ENCODE data around the gene CARMIL1.

CARMIL1 gene

GRCh38 chr6:25536781-25537180 is 257.6 kb downstream of the CARMIL1 start:
- no peak for DNase-seq

- no peak for DNase-seq
Observed at GRCh38 chr6:25537349-25538018, 258.3 kb downstream of the CARMIL1 start.

GRCh38 chr6:25541228-25541627 is 262.1 kb downstream of the CARMIL1 start:
- DNase-seq = no peak

- no peak for DNase-seq
Observed at GRCh38 chr6:25542984-25543910, 264.1 kb downstream of the CARMIL1 start.

- no peak for DNase-seq
Observed at GRCh38 chr6:25544833-25545232, 265.7 kb downstream of the CARMIL1 start.

GRCh38 chr6:25547797-25548196 is 268.6 kb downstream of the CARMIL1 start:
- no peak for DNase-seq

GRCh38 chr6:25548451-25548850 is 269.3 kb downstream of the CARMIL1 start:
- no peak for DNase-seq

- peak; percentile 4 for DNase-seq
Observed at GRCh38 chr6:25550631-25551030, 271.5 kb downstream of the CARMIL1 start.

- DNase-seq = no peak
Observed at GRCh38 chr6:25553502-25553901, 274.3 kb downstream of the CARMIL1 start.

GRCh38 chr6:25555188-25555587 is 276.0 kb downstream of the CARMIL1 start:
- no peak for DNase-seq

GRCh38 chr6:25556516-25556915 is 277.3 kb downstream of the CARMIL1 start:
- DNase-seq = peak; percentile 71

- no peak for DNase-seq
Observed at GRCh38 chr6:25558155-25558817, 279.1 kb downstream of the CARMIL1 start.

GRCh38 chr6:25560865-25561264 is 281.7 kb downstream of the CARMIL1 start:
- DNase-seq = no peak

GRCh38 chr6:25564943-25565342 is 285.8 kb downstream of the CARMIL1 start:
- no peak for DNase-seq

GRCh38 chr6:25570578-25570977 is 291.4 kb downstream of the CARMIL1 start:
- DNase-seq = no peak

GRCh38 chr6:25576919-25577318 is 297.7 kb downstream of the CARMIL1 start:
- DNase-seq = no peak

GRCh38 chr6:25578538-25578937 is 299.4 kb downstream of the CARMIL1 start:
- DNase-seq = no peak

- DNase-seq = no peak
Observed at GRCh38 chr6:25579391-25579883, 300.3 kb downstream of the CARMIL1 start.

GRCh38 chr6:25579902-25580495 is 300.8 kb downstream of the CARMIL1 start:
- DNase-seq = no peak

- DNase-seq = no peak
Observed at GRCh38 chr6:25582101-25582500, 302.9 kb downstream of the CARMIL1 start.

GRCh38 chr6:25583099-25583498 is 303.9 kb downstream of the CARMIL1 start:
- no peak for DNase-seq

GRCh38 chr6:25583906-25584305 is 304.7 kb downstream of the CARMIL1 start:
- DNase-seq = no peak

- DNase-seq = no peak
Observed at GRCh38 chr6:25585225-25585624, 306.1 kb downstream of the CARMIL1 start.
